ENCODE data around the gene TUG1.

TUG1 gene

GRCh38 chr22:30982512-30982911, 13.4 kb downstream of the TUG1 start:
- ChIA-PET POLR2A (no interaction called here), CTCF (no interaction called here)
- no peak for DNase-seq (ENCODE audit: low read depth, low spot score)
- H3K4me3 ChIP-seq (ENCODE audit: low read depth, low read length), result no peak overlapping the region
- TF ChIP-seq, protein P1, sequence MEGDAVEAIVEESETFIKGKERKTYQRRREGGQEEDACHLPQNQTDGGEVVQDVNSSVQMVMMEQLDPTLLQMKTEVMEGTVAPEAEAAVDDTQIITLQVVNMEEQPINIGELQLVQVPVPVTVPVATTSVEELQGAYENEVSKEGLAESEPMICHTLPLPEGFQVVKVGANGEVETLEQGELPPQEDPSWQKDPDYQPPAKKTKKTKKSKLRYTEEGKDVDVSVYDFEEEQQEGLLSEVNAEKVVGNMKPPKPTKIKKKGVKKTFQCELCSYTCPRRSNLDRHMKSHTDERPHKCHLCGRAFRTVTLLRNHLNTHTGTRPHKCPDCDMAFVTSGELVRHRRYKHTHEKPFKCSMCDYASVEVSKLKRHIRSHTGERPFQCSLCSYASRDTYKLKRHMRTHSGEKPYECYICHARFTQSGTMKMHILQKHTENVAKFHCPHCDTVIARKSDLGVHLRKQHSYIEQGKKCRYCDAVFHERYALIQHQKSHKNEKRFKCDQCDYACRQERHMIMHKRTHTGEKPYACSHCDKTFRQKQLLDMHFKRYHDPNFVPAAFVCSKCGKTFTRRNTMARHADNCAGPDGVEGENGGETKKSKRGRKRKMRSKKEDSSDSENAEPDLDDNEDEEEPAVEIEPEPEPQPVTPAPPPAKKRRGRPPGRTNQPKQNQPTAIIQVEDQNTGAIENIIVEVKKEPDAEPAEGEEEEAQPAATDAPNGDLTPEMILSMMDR (IDR thresholded peaks at IDR 0.05; ENCODE audit: insufficient read depth, low read length, missing control alignments), result no peak

DNA sequence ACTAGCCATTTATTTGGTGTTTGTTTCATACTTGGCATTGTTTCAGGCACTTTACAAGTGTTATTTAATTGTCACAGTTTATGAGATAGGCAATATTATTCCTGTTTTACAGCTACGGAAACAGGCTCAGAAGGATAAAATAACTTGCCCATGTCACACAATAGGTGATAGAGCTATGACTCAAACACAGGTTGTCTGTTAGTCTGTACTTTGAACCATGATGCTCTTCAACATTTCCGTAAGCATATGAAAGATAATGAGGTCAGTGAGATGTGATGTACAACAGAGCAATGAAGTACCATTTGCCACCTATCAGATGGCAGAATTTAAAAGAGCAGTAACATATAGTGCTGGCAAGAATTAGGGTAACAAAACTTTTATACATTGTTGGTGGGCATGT, 15.3 kb downstream of the TUG1 start:
- POLR2A ChIA-PET, result no interaction called here
- CTCF ChIA-PET, result no interaction called here
- TF ChIP-seq, protein P1 (IDR thresholded peaks at IDR 0.05; ENCODE audit: insufficient read depth, low read length, missing control alignments), result no peak
- H3K4me3 ChIP-seq (ENCODE audit: low read depth, low read length), result no peak overlapping the region
- DNase-seq (ENCODE audit: low read depth, low spot score), result no peak

GRCh38 chr22:30985561-30986208, 16.6 kb downstream of the TUG1 start:
- TF ChIP-seq, protein P1 (IDR thresholded peaks at IDR 0.05; ENCODE audit: insufficient read depth, low read length, missing control alignments), result no peak
- no peak for DNase-seq (ENCODE audit: low read depth, low spot score)
- H3K4me3 ChIP-seq (ENCODE audit: low read depth, low read length), result no peak overlapping the region
- CTCF ChIA-PET, result no interaction called here
- POLR2A ChIA-PET, result no interaction called here

DNA sequence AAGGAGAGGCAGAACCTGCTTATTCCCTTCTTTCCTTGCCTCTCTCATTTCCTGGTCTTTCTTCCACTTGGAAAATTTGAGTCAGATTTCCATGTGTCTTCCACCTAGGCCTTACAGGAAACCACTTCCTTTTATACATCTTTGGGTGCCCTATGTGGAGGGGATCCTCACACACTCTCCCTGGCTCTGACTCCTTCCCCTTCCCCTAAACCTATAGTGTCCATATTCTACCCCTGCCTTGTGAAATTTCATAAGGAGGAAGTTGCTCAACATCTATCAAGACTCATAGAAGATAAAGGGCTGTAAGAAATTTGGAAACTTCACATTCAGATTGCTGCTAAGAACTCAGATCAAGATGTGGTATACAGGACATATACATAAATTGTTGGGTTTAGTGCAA, 20.4 kb downstream of the TUG1 start:
- no peak for DNase-seq (ENCODE audit: low read depth, low spot score)
- TF ChIP-seq, protein P1 (IDR thresholded peaks at IDR 0.05; ENCODE audit: insufficient read depth, low read length, missing control alignments), result no peak
- ChIA-PET CTCF (no interaction called here), POLR2A (no interaction called here)
- H3K4me3 ChIP-seq (ENCODE audit: low read depth, low read length), result no peak overlapping the region

DNA sequence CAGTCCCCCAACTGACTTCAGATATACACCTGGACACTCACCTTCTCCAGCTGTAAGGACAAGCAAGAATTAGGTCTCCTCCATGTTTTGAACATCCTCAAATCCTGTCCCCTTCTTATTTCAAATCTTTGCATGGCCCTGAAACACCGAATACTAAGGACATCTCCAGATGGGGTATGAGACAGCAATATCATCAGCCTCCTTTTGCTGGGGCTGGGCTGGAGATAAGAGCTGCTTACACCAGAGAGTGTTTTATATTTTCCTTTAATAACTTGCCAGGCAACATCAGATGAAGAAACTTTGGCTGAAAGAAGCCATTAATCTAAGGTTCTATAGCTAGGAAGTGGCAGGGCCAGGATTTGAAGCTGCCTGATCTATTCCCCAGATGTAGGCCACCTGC, 21.6 kb downstream of the TUG1 start:
- CTCF ChIA-PET, result no interaction called here
- no peak for DNase-seq (ENCODE audit: low read depth, low spot score)
- TF ChIP-seq, protein P1 (IDR thresholded peaks at IDR 0.05; ENCODE audit: insufficient read depth, low read length, missing control alignments), result no peak
- no peak overlapping the region for H3K4me3 ChIP-seq (ENCODE audit: low read depth, low read length)
- POLR2A ChIA-PET, result no interaction called here

GRCh38 chr22:30992565-30992964, 23.5 kb downstream of the TUG1 start:
- H3K4me3 ChIP-seq (ENCODE audit: low read depth, low read length), result no peak overlapping the region
- ChIA-PET POLR2A (no interaction called here), CTCF (interaction anchor here (0.6 kb wide), 1 partner anchor 352 kb away, joined by 3 read pairs; no protein-coding TSS in a partner anchor)
- DNase-seq (ENCODE audit: low read depth, low spot score), result no peak
- TF ChIP-seq, protein P1 (IDR thresholded peaks at IDR 0.05; ENCODE audit: insufficient read depth, low read length, missing control alignments), result no peak
